Trophoblast cell (in vitro differentiated cells and primary cell): ENCODE measurements around the gene STAM2.
A peak's percentile ranks its signal among the peaks of the same experiment; 100 is the strongest.

Experiments
- DNase-seq, 2 donors: peaks; one replicate each; pipeline ENCODE4 v3.0.0-alpha.2; 2016
- H2AFZ ChIP-seq: 2 replicates; pipeline ENCODE4 v1.6.1; 2013; ENCODE audit warnings: low read length, moderate library complexity, mild to moderate bottlenecking; ENCODE audit not compliant: insufficient read depth, poor library complexity
- H2AK5ac ChIP-seq: 2 replicates; pipeline ENCODE4 v1.6.1; 2013; ENCODE audit warnings: mild to moderate bottlenecking, low read length
- H2BK120ac ChIP-seq: 2 replicates; pipeline ENCODE4 v1.6.1; 2013; ENCODE audit warnings: low read length, mild to moderate bottlenecking, moderate library complexity; ENCODE audit not compliant: insufficient read depth, poor library complexity
- H2BK12ac ChIP-seq: 2 replicates; pipeline ENCODE4 v1.6.1; 2013; ENCODE audit warnings: mild to moderate bottlenecking, low read length, moderate library complexity
- H2BK5ac ChIP-seq: 2 replicates; pipeline ENCODE4 v1.6.1; 2013; ENCODE audit warnings: low read length, low read depth, moderate library complexity, mild to moderate bottlenecking; ENCODE audit not compliant: poor library complexity
- H3K14ac ChIP-seq: 2 replicates; pipeline ENCODE4 v1.6.1; 2013; ENCODE audit warnings: mild to moderate bottlenecking, low read length
- H3K18ac ChIP-seq: 2 replicates; pipeline ENCODE4 v1.6.1; 2013; ENCODE audit warnings: mild to moderate bottlenecking, low read length
- H3K23ac ChIP-seq: 2 replicates; pipeline ENCODE4 v1.6.1; 2013; ENCODE audit warnings: low read length
- H3K27ac ChIP-seq: 2 replicates; pipeline ENCODE4 v1.5.1; 2013; ENCODE audit warnings: low read depth, mild to moderate bottlenecking, inconsistent platforms, low read length, moderate library complexity
- H3K27me3 ChIP-seq: 2 replicates; pipeline ENCODE4 v1.6.1; 2013; ENCODE audit warnings: inconsistent platforms, mild to moderate bottlenecking, low read length, moderate library complexity; ENCODE audit not compliant: insufficient read depth
- H3K36me3 ChIP-seq, 2 experiments: 1 replicate in 1 of 2; 2 replicates in 1 of 2; pipeline ENCODE4 v1.6.1; 2013; ENCODE audit warnings: low read length in 2 of 2, mild to moderate bottlenecking in 2 of 2, moderate library complexity in 1 of 2; ENCODE audit not compliant: insufficient read depth in 2 of 2, control insufficient read depth in 1 of 2
- H3K4ac ChIP-seq: 2 replicates; pipeline ENCODE4 v1.6.1; 2013; ENCODE audit warnings: low read depth, mild to moderate bottlenecking, low read length, moderate library complexity
- H3K4me1 ChIP-seq, 2 experiments: 1 replicate in 1 of 2; 2 replicates in 1 of 2; pipeline ENCODE4 v1.6.1; 2013; ENCODE audit warnings: low read length in 2 of 2, mild to moderate bottlenecking in 2 of 2, moderate library complexity in 1 of 2; ENCODE audit not compliant: insufficient read depth in 2 of 2, control insufficient read depth in 1 of 2
- H3K4me2 ChIP-seq: 2 replicates; pipeline ENCODE4 v1.6.1; 2013; ENCODE audit warnings: inconsistent platforms, mild to moderate bottlenecking, low read length, moderate library complexity
- H3K4me3 ChIP-seq: 2 replicates; pipeline ENCODE4 v1.5.1; 2013; ENCODE audit warnings: mild to moderate bottlenecking, low read depth, low read length, inconsistent platforms
- H3K79me1 ChIP-seq: one replicate; pipeline ENCODE4 v1.6.1; 2013; ENCODE audit warnings: low read length
- H3K79me2 ChIP-seq: 2 replicates; pipeline ENCODE4 v1.6.1; 2013; ENCODE audit warnings: low read length, mild to moderate bottlenecking; ENCODE audit not compliant: control insufficient read depth, insufficient read depth, poor library complexity
- H3K9ac ChIP-seq: 2 replicates; pipeline ENCODE4 v1.6.1; 2013; ENCODE audit warnings: mild to moderate bottlenecking, low read length
- H3K9me3 ChIP-seq: 2 replicates; pipeline ENCODE4 v1.6.1; 2013; ENCODE audit warnings: low read depth, mild to moderate bottlenecking, control low read depth, inconsistent platforms, low read length; ENCODE audit not compliant: insufficient read depth
- H4K12ac ChIP-seq: 2 replicates; pipeline ENCODE4 v1.6.1; 2013; ENCODE audit warnings: low read depth, mild to moderate bottlenecking, low read length, moderate library complexity
- H4K8ac ChIP-seq: 2 replicates; pipeline ENCODE4 v1.6.1; 2013; ENCODE audit warnings: low read depth, mild to moderate bottlenecking, low read length, moderate library complexity
- H4K91ac ChIP-seq: one replicate; pipeline ENCODE4 v1.6.1; 2013; ENCODE audit warnings: low read depth, mild to moderate bottlenecking, low read length, moderate library complexity
- WGBS: extraction: QIAGEN DNeasy Blood & Tissue Kit; methylation state at CpG from one replicate; pipeline ENCODE4 v1.1.7; 2013; ENCODE audit warnings: missing lambda C conversion rate; ENCODE audit not compliant: insufficient read length, insufficient coverage; ENCODE audit errors: extremely low coverage; 5-methylcytosine and 5-hydroxymethylcytosine counted together

Gene STAM2

GRCh38 chr2:152071518-152071917 is 104.0 kb downstream of the STAM2 start:
- WGBS = no CpG with 5 or more reads among the region's 1 CpG
- no peak overlapping the region for H2BK120ac ChIP-seq
- no peak overlapping the region for H3K14ac ChIP-seq
- H3K27me3 ChIP-seq = no peaks in the 10 kb centered on the region
- no peak overlapping the region for H3K9ac ChIP-seq
- H3K79me2 ChIP-seq = no peaks in the 10 kb centered on the region
- no peaks in the 10 kb centered on the region for H3K36me3 ChIP-seq
- H3K23ac ChIP-seq = no peak overlapping the region
- peaks cover 0 to 2% of the 10 kb centered on the region in 2 experiments for H3K4me1 ChIP-seq
- no peak overlapping the region for H2BK5ac ChIP-seq
- no peak overlapping the region for H2AFZ ChIP-seq
- no peak overlapping the region for H3K18ac ChIP-seq
- no peak overlapping the region for H4K8ac ChIP-seq
- no peaks in the 10 kb centered on the region for H3K79me1 ChIP-seq
- no peak overlapping the region for H4K91ac ChIP-seq
- H3K9me3 ChIP-seq = peaks cover 5% of the 10 kb centered on the region
- H3K4me2 ChIP-seq = no peak overlapping the region
- H3K4ac ChIP-seq = no peak overlapping the region
- no peak overlapping the region for H2AK5ac ChIP-seq
- no peak overlapping the region for H3K4me3 ChIP-seq
- H3K27ac ChIP-seq = no peak overlapping the region
- no peak overlapping the region for H2BK12ac ChIP-seq
- no peak overlapping the region for H4K12ac ChIP-seq
- no peak for DNase-seq

DNA sequence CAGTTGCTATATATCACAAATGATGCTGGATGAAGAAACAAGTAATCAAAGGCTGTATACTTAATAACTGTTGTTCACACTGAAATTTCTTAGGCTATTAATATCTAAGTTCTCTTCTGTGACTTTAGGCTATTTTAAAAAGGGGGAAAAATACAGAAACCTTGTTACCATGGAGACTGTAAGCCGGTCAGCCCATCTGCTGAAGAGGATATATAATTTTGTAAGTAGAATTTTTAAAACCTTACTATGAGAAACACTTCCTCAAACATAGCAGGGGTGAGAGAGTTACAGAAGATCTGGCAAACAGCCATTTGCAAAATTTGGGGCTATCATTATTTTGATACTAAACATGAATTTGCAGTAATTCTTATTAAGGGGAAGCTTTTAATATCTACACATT is 104.5 kb downstream of the STAM2 start:
- Histone ChIP-seq H2BK120ac (no peak overlapping the region), H3K9me3 (peaks cover 5% of the 10 kb centered on the region), H3K18ac (no peak overlapping the region), H3K4ac (no peak overlapping the region), H3K27me3 (no peaks in the 10 kb centered on the region), H3K36me3 (no peaks in the 10 kb centered on the region), H3K79me2 (no peaks in the 10 kb centered on the region), H3K4me1 (peaks cover 0 to 2% of the 10 kb centered on the region in 2 experiments), H2AK5ac (no peak overlapping the region), H3K4me2 (no peak overlapping the region), H3K79me1 (no peaks in the 10 kb centered on the region), H3K14ac (no peak overlapping the region), H3K9ac (no peak overlapping the region), H4K12ac (no peak overlapping the region), H2BK5ac (no peak overlapping the region), H3K27ac (no peak overlapping the region), H2AFZ (no peak overlapping the region), H4K8ac (no peak overlapping the region), H3K23ac (no peak overlapping the region), H3K4me3 (no peak overlapping the region), H4K91ac (no peak overlapping the region), H2BK12ac (no peak overlapping the region)
- no CpG with 5 or more reads among the region's 1 CpG for WGBS
- DNase-seq = no peak

- Histone ChIP-seq H2AFZ (no peak overlapping the region), H3K79me1 (no peaks in the 10 kb centered on the region), H3K23ac (no peak overlapping the region), H3K4ac (no peak overlapping the region), H2BK120ac (no peak overlapping the region), H2BK12ac (no peak overlapping the region), H3K4me3 (no peak overlapping the region), H4K8ac (no peak overlapping the region), H3K9ac (no peak overlapping the region), H2BK5ac (no peak overlapping the region), H3K36me3 (no peaks in the 10 kb centered on the region), H4K12ac (no peak overlapping the region), H3K4me2 (no peak overlapping the region), H3K18ac (no peak overlapping the region), H3K27me3 (no peaks in the 10 kb centered on the region), H3K4me1 (peaks cover 0 to 2% of the 10 kb centered on the region in 2 experiments), H3K27ac (no peak overlapping the region), H2AK5ac (no peak overlapping the region), H3K14ac (no peak overlapping the region), H3K79me2 (no peaks in the 10 kb centered on the region), H4K91ac (no peak overlapping the region), H3K9me3 (no peaks in the 10 kb centered on the region)
- no peak for DNase-seq
- no CpG with 5 or more reads among the region's 2 CpGs for WGBS
Observed at GRCh38 chr2:152068226-152068625, 107.3 kb downstream of the STAM2 start.

GRCh38 chr2:152067823-152068222 is 107.7 kb downstream of the STAM2 start:
- H2BK120ac ChIP-seq = no peak overlapping the region
- no peaks in the 10 kb centered on the region for H3K27me3 ChIP-seq
- DNase-seq = peak in 1 of 2 donors; percentile 7
- H4K91ac ChIP-seq = no peak overlapping the region
- no peak overlapping the region for H2BK5ac ChIP-seq
- peaks cover 0 to 2% of the 10 kb centered on the region in 2 experiments for H3K4me1 ChIP-seq
- no peaks in the 10 kb centered on the region for H3K79me1 ChIP-seq
- no peak overlapping the region for H3K23ac ChIP-seq
- no CpG with 5 or more reads among the region's 1 CpG for WGBS
- no peaks in the 10 kb centered on the region for H3K9me3 ChIP-seq
- H3K79me2 ChIP-seq = no peaks in the 10 kb centered on the region
- H4K8ac ChIP-seq = no peak overlapping the region
- no peak overlapping the region for H4K12ac ChIP-seq
- H2AK5ac ChIP-seq = no peak overlapping the region
- H3K4ac ChIP-seq = no peak overlapping the region
- H2BK12ac ChIP-seq = no peak overlapping the region
- H3K18ac ChIP-seq = no peak overlapping the region
- no peak overlapping the region for H2AFZ ChIP-seq
- H3K9ac ChIP-seq = no peak overlapping the region
- no peaks in the 10 kb centered on the region for H3K36me3 ChIP-seq
- H3K27ac ChIP-seq = no peak overlapping the region
- H3K14ac ChIP-seq = no peak overlapping the region
- H3K4me3 ChIP-seq = no peak overlapping the region
- no peak overlapping the region for H3K4me2 ChIP-seq
